ENCODE measurements around the gene RNH1.

The RNH1 gene

DNA sequence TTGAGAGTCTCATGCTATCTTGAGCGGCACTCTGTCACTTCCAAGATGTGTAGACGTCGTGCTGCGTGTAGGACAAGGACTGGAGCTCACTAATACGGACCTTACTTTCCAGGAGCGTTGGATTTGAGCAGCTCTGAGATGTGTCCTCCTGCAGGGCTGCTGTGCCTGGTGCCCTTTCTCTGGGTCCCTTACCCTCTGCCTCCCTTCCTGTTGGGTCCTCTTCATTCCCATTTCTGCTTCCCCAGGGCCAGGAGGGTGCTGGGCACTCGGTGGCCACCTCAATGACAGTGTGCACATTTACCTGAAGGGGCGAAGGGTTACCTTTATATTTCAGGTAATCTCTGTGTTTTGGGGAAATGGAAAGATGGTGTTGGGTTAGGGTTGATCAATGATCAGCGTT lies 53.0 kb downstream of the RNH1 start:
- TF ChIP-seq EZH2phosphoT487 (IDR thresholded peaks at IDR 0.05; ENCODE audit: borderline replicate concordance, low read length) = no peak
- TF ChIP-seq, protein P1, sequence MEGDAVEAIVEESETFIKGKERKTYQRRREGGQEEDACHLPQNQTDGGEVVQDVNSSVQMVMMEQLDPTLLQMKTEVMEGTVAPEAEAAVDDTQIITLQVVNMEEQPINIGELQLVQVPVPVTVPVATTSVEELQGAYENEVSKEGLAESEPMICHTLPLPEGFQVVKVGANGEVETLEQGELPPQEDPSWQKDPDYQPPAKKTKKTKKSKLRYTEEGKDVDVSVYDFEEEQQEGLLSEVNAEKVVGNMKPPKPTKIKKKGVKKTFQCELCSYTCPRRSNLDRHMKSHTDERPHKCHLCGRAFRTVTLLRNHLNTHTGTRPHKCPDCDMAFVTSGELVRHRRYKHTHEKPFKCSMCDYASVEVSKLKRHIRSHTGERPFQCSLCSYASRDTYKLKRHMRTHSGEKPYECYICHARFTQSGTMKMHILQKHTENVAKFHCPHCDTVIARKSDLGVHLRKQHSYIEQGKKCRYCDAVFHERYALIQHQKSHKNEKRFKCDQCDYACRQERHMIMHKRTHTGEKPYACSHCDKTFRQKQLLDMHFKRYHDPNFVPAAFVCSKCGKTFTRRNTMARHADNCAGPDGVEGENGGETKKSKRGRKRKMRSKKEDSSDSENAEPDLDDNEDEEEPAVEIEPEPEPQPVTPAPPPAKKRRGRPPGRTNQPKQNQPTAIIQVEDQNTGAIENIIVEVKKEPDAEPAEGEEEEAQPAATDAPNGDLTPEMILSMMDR (IDR thresholded peaks at IDR 0.05; ENCODE audit: low read depth, low read length, poor library complexity, severe bottlenecking) = no peak
- peaks cover 5% of the 10 kb centered on the region for H3F3A ChIP-seq (ENCODE audit: control insufficient read depth, insufficient read depth)
- no peaks in the 10 kb centered on the region for H3K9me2 ChIP-seq (replicated peaks; ENCODE audit: control insufficient read depth, low read length)
- H3K4me2 ChIP-seq (ENCODE audit: low read length) = no peak overlapping the region
- H3K9me3 ChIP-seq (ENCODE audit: control insufficient read depth, insufficient read depth, low read length) = no peaks in the 10 kb centered on the region
- peaks cover 82% of the 10 kb centered on the region for H3K79me2 ChIP-seq (ENCODE audit: control insufficient read depth, low read length)
- H4K20me1 ChIP-seq (ENCODE audit: control insufficient read depth, insufficient read depth, low read depth, low read length) = peaks cover 6% of the 10 kb centered on the region; the same call in 1 of the 2 replicates
- H3K4me3 ChIP-seq (ENCODE audit: low read length) = no peak overlapping the region
- peaks cover 34% of the 10 kb centered on the region for H3K36me3 ChIP-seq (ENCODE audit: control insufficient read depth, low read length)
- no peak overlapping the region for H3K27ac ChIP-seq (ENCODE audit: low read depth, low read length)
- H3K27me3 ChIP-seq (ENCODE audit: control insufficient read depth, low read length) = no peaks in the 10 kb centered on the region
- H3K4me1 ChIP-seq (ENCODE audit: control insufficient read depth, low read length) = peaks cover 34% of the 10 kb centered on the region

DNA sequence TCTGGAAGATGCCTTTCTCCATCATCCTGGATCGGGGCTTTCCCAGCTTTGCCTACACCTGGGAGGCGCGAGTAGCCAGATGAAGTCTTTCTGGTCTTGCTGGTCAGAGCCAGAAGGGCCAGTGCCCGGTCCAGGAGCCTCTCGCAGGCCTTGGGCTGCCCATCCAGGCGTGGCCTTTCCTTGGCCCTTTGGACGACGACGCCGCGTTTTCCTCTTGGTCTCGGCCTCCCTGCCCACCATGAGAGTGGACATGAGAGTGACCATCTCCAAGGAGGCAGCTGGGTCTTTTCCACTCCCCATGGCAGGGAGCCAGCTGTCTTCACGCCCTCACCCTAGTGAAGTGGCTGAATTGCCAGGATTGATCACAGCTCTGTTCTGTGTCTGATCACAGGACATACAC lies 53.5 kb downstream of the RNH1 start:
- Histone ChIP-seq H3K79me2 (ENCODE audit: control insufficient read depth, low read length) (peaks cover 78% of the 10 kb centered on the region), H3K36me3 (ENCODE audit: control insufficient read depth, low read length) (peaks cover 34% of the 10 kb centered on the region), H4K20me1 (ENCODE audit: control insufficient read depth, insufficient read depth, low read depth, low read length) (peaks cover 6% of the 10 kb centered on the region; the same call in 1 of the 2 replicates)

DNA sequence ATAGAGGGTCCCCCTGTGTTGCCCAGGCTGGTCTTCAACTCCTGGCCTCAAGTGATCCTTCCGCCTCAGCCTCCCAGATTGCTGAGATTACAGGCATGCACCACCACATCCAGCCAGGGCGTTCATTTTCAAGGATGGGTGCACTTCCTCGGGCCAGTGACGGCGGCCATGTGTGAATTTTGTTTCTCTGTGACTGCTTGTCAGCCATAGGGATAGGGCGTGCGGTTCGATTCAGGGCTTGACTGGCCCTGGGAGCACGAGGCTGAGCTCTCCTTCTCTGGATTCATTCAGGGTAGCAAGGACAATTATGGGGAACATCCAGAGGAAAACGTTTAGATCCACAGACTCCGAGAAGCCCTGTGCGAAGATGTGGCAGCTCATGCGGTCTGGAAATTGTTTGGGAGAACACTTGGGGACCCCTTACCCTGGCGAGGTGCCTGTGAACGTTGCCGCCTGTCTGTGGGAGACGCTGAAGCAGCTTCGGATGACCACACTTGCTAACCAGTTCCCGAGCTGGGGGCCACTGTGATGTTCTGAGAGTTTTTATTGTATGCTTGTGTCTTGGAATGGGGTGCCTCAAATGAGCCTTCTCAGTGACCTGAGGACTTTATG lies 54.0 kb downstream of the RNH1 start:
- Histone ChIP-seq H4K20me1 (ENCODE audit: control insufficient read depth, insufficient read depth, low read depth, low read length) (peaks cover 6% of the 10 kb centered on the region; the same call in 1 of the 2 replicates), H3K36me3 (ENCODE audit: control insufficient read depth, low read length) (peaks cover 34% of the 10 kb centered on the region), H3K27me3 (ENCODE audit: control insufficient read depth, low read length) (no peaks in the 10 kb centered on the region), H3K79me2 (ENCODE audit: control insufficient read depth, low read length) (peaks cover 77% of the 10 kb centered on the region), H3K9me2 (replicated peaks; ENCODE audit: control insufficient read depth, low read length) (no peaks in the 10 kb centered on the region), H3K4me2 (ENCODE audit: low read length) (no peak overlapping the region), H3K9me3 (ENCODE audit: control insufficient read depth, insufficient read depth, low read length) (no peaks in the 10 kb centered on the region), H3K27ac (ENCODE audit: low read depth, low read length) (no peak overlapping the region), H3K4me3 (ENCODE audit: low read length) (no peak overlapping the region), H3K4me1 (ENCODE audit: control insufficient read depth, low read length) (peaks cover 40% of the 10 kb centered on the region), H3F3A (ENCODE audit: control insufficient read depth, insufficient read depth) (peaks cover 13% of the 10 kb centered on the region)
- no peak for TF ChIP-seq EZH2phosphoT487 (IDR thresholded peaks at IDR 0.05; ENCODE audit: borderline replicate concordance, low read length)
- TF ChIP-seq, protein P1 (IDR thresholded peaks at IDR 0.05; ENCODE audit: low read depth, low read length, poor library complexity, severe bottlenecking) = no peak

More for the DNA sequence above, 53.5 kb downstream of the RNH1 start:
- Histone ChIP-seq H3F3A (ENCODE audit: control insufficient read depth, insufficient read depth) (peaks cover 10% of the 10 kb centered on the region), H3K9me3 (ENCODE audit: control insufficient read depth, insufficient read depth, low read length) (no peaks in the 10 kb centered on the region), H3K9me2 (replicated peaks; ENCODE audit: control insufficient read depth, low read length) (no peaks in the 10 kb centered on the region), H3K4me1 (ENCODE audit: control insufficient read depth, low read length) (peaks cover 38% of the 10 kb centered on the region), H3K4me2 (ENCODE audit: low read length) (no peak overlapping the region), H3K4me3 (ENCODE audit: low read length) (no peak overlapping the region), H3K27ac (ENCODE audit: low read depth, low read length) (no peak overlapping the region), H3K27me3 (ENCODE audit: control insufficient read depth, low read length) (no peaks in the 10 kb centered on the region)
- TF ChIP-seq, protein P1 (IDR thresholded peaks at IDR 0.05; ENCODE audit: low read depth, low read length, poor library complexity, severe bottlenecking) = no peak
- TF ChIP-seq EZH2phosphoT487 (IDR thresholded peaks at IDR 0.05; ENCODE audit: borderline replicate concordance, low read length) = no peak
